SU-DHL-6 (cell line): ENCODE measurements around the gene NAA38.

Experiments
- H2AFZ ChIP-seq: fragments of 200-600 bp; sonication (generic); 2 replicates; pipeline ENCODE4 v1.6.1; 2014; ENCODE audit warnings: low read depth, mild to moderate bottlenecking, moderate library complexity, mixed read lengths, antibody characterized with exemption, low read length; ENCODE audit not compliant: severe bottlenecking
- H3F3A ChIP-seq: fragments of 200-600 bp; shearing (Covaris generic); 2 replicates; pipeline ENCODE4 v1.6.0; 2016; ENCODE audit warnings: antibody characterized with exemption, mild to moderate bottlenecking; ENCODE audit not compliant: insufficient read depth
- H3K27ac ChIP-seq: fragments of 200-600 bp; sonication (generic); 2 replicates; pipeline ENCODE4 v1.5.1; 2016; ENCODE audit warnings: low read depth, mild to moderate bottlenecking, low read length, moderate library complexity, mixed read lengths
- H3K27me3 ChIP-seq: fragments of 200-600 bp; sonication (generic), shearing (Covaris generic); 2 replicates; pipeline ENCODE4 v1.6.0; 2014; ENCODE audit warnings: mild to moderate bottlenecking, low read length
- H3K36me3 ChIP-seq: fragments of 200-600 bp; sonication (generic); 2 replicates; pipeline ENCODE4 v1.6.1; 2014; ENCODE audit warnings: mild to moderate bottlenecking, low read length, mixed read lengths
- H3K4me2 ChIP-seq: fragments of 300-600, 200-600 bp; shearing (Covaris generic), sonication (generic); 2 replicates; pipeline ENCODE4 v1.6.0; 2014; ENCODE audit warnings: low read length, low read depth, mild to moderate bottlenecking; ENCODE audit not compliant: poor library complexity, severe bottlenecking
- H3K4me3 ChIP-seq: fragments of 200-600 bp; sonication (generic); 2 replicates; pipeline ENCODE4 v1.5.1; 2014; ENCODE audit warnings: antibody characterized with exemption, low read length, mild to moderate bottlenecking, mixed read lengths; ENCODE audit not compliant: insufficient read depth, poor library complexity, severe bottlenecking
- H3K79me2 ChIP-seq: fragments of 200-600 bp; sonication (generic); 2 replicates; pipeline ENCODE4 v1.6.1; 2014; ENCODE audit warnings: mild to moderate bottlenecking, low read length, moderate library complexity; ENCODE audit not compliant: insufficient read depth
- H3K9ac ChIP-seq: fragments of 200-600 bp; sonication (generic); 2 replicates; pipeline ENCODE4 v1.7.0; 2014; ENCODE audit warnings: mild to moderate bottlenecking, low read length
- H3K9me2 ChIP-seq: fragments of 200-600 bp; sonication (generic); replicated peaks from 2 replicates; pipeline ENCODE4 v1.6.1; 2014; ENCODE audit warnings: low read length; ENCODE audit not compliant: insufficient read depth
- H3K9me3 ChIP-seq: fragments of 200-600 bp; sonication (generic); 2 replicates; pipeline ENCODE4 v1.6.1; 2014; ENCODE audit warnings: low read length, mixed read lengths; ENCODE audit not compliant: insufficient read depth
- H4K20me1 ChIP-seq: fragments of 200-600 bp; sonication (generic); 2 replicates; pipeline ENCODE4 v1.6.1; 2014; ENCODE audit warnings: low read depth, mild to moderate bottlenecking, antibody characterized with exemption, low read length, moderate library complexity, mixed read lengths
- EZH2phosphoT487 ChIP-seq: fragments of 200-600 bp; sonication (generic), shearing (Covaris generic); conservative IDR thresholded peaks from 2 replicates; pipeline ENCODE4 v1.6.1; 2018; ENCODE audit warnings: mild to moderate bottlenecking, antibody characterized with exemption, low read length, moderate library complexity, mixed read lengths
- TF ChIP-seq, protein P1 (sequence below): fragments of 200-600 bp; sonication (generic); IDR thresholded peaks from one replicate; pipeline ENCODE4 v1.5.1; 2017; ENCODE audit warnings: antibody characterized with exemption, mild to moderate bottlenecking, low read length, moderate library complexity; ENCODE audit not compliant: insufficient read depth, poor library complexity, severe bottlenecking

NAA38 gene

DNA sequence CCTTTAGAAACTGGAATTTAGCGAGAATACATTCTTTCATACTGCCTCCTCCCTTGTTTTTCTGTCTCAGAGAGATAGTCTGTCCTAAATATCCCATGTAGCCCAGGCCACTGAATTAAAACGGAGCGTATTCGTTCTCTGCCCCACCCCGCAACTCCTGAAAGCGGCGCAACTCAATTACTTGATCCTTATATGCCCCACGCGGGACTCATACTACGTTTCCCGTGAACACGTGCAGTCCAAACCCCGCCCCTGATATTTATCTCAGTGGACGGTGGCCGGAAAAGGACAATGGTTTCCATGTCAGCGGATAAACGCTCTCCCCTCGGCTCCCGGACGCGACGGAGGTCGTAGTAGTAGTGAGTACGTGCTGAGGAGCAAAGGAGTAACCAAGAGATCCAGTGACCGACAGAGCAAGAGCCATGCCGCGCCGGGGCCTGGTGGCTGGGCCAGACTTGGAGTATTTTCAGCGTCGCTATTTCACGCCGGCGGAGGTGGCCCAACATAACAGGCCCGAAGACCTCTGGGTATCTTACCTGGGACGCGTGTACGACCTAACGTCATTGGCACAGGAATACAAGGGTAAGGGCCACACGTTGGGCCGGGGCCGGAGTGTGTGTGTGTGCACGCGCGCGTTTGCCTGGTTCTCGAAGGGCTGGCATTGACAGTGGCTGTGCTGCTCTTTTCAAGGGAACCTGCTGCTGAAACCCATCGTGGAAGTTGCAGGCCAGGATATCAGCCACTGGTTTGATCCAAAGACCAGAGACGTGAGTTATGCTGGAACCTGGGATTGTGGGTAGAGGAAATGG is 558 bp upstream of the NAA38 start, which contains the start of gene CYB5D1:
TSS of gene CYB5D1 (plus strand) at position 291 of the 809 bp plus-strand sequence. CDS start at position 423, 132 bp downstream.
- TF ChIP-seq EZH2phosphoT487, result no peak
- TF ChIP-seq, protein P1, sequence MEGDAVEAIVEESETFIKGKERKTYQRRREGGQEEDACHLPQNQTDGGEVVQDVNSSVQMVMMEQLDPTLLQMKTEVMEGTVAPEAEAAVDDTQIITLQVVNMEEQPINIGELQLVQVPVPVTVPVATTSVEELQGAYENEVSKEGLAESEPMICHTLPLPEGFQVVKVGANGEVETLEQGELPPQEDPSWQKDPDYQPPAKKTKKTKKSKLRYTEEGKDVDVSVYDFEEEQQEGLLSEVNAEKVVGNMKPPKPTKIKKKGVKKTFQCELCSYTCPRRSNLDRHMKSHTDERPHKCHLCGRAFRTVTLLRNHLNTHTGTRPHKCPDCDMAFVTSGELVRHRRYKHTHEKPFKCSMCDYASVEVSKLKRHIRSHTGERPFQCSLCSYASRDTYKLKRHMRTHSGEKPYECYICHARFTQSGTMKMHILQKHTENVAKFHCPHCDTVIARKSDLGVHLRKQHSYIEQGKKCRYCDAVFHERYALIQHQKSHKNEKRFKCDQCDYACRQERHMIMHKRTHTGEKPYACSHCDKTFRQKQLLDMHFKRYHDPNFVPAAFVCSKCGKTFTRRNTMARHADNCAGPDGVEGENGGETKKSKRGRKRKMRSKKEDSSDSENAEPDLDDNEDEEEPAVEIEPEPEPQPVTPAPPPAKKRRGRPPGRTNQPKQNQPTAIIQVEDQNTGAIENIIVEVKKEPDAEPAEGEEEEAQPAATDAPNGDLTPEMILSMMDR, result no peak
- Histone ChIP-seq H3K9me2 (no peaks in the 10 kb centered on the region), H3K36me3 (no peaks in the 10 kb centered on the region), H3K79me2 (peaks cover 27% of the 10 kb centered on the region), H2AFZ (peak within 1 kb of the TSS; percentile 62), H3K27me3 (no peaks in the 10 kb centered on the region), H3F3A (no peaks in the 10 kb centered on the region; the same call in 1 of the 2 replicates), H3K4me2 (peak within 1 kb of the TSS; percentile 87), H3K27ac (peak within 1 kb of the TSS; percentile 92), H4K20me1 (no peaks in the 10 kb centered on the region), H3K9ac (peak within 1 kb of the TSS; percentile 86), H3K9me3 (no peaks in the 10 kb centered on the region), H3K4me3 (peak within 1 kb of the TSS; percentile 71)

DNA sequence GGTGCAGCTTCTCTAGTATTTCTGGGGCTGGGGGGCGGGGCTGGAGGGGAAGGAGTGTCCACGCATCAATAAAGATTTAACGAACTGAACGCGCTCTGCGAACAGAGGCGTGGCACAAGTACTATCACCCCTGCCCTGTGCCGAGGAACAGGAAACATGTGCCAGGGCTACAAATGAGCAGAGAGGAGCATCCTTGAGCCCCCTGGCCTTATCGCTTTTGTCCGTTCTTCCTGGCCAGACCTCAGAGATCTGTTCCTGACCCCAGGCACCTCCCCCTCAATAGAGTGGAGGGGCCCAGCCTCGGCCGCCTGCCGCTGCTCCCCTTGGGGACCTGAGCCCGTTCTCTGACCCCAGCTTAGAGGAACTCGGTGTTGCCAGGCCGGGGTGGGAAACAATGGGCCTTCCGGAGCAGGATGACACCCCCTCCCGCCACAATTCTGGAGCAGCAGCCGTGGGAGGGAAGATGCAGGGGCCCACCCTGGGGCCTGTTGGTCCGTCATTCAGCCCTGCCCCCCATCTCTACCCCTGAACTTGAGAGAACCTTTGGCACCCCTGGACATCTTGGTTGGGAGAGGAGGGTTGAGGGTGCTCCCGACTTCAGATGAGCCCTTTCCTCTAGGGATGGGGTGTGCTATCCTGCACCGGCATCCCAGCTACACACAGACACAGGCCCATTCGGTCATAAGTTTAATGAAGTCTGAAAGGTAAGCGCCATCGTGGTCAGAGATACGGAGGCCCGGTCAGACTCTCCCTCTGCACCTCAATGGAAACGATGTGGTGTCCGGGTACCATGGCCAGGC is 1.1 kb downstream of the NAA38 start:
- Histone ChIP-seq H3K4me2 (peak overlapping the region; percentile 87), H3K9ac (peak overlapping the region; percentile 86)
- no peak for TF ChIP-seq EZH2phosphoT487
- TF ChIP-seq, protein P1, result no peak

DNA sequence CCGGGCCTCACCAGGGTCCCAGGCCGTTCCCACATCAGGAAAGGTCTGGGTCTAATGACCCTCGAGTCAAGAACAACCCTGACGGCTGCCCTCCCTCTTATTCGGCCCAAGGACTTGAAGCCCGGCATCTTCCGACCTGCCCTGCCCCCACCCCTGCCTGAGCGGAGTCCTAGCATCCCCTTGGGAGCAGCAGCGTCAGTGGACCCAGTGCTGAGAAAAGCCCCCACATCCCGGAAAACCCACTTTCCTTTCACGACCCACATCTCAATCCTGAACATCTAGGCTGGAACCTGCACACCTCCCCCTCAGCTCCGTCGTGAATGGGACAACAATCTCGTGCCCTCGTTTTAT is 1.7 kb downstream of the NAA38 start:
- Histone ChIP-seq H3K9ac (peak overlapping the region; percentile 86), H3K4me2 (peak overlapping the region; percentile 87), H3K79me2 (peaks cover 27% of the 10 kb centered on the region), H4K20me1 (no peaks in the 10 kb centered on the region), H3K4me3 (peak overlapping the region; percentile 71), H3F3A (peaks cover 1% of the 10 kb centered on the region; the same call in 1 of the 2 replicates), H3K36me3 (no peaks in the 10 kb centered on the region), H3K27me3 (no peaks in the 10 kb centered on the region), H3K9me2 (no peaks in the 10 kb centered on the region), H3K9me3 (no peaks in the 10 kb centered on the region), H3K27ac (no peak overlapping the region; the same call in 1 of the 2 replicates), H2AFZ (no peak overlapping the region)
- no peak for TF ChIP-seq EZH2phosphoT487
- TF ChIP-seq, protein P1, result no peak

More for the DNA sequence above, 1.1 kb downstream of the NAA38 start:
- H3F3A ChIP-seq, result no peaks in the 10 kb centered on the region; the same call in 1 of the 2 replicates
- no peaks in the 10 kb centered on the region for H3K27me3 ChIP-seq
- H3K9me3 ChIP-seq, result no peaks in the 10 kb centered on the region
- peak overlapping the region; percentile 71 for H3K4me3 ChIP-seq
- no peaks in the 10 kb centered on the region for H4K20me1 ChIP-seq
- peak overlapping the region; percentile 92 for H3K27ac ChIP-seq
- peaks cover 27% of the 10 kb centered on the region for H3K79me2 ChIP-seq
- H3K36me3 ChIP-seq, result no peaks in the 10 kb centered on the region
- peak overlapping the region; percentile 2 for H2AFZ ChIP-seq
- no peaks in the 10 kb centered on the region for H3K9me2 ChIP-seq
